HG03469 (cell line): ENCODE measurements around the gene APOO.
"Not testable (repeated sequence)": the region's sequence is repeated elsewhere in the genome, so short reads cannot be mapped to it uniquely, and the experiment has no call there.

Experiments used
- ATAC-seq: cut with Tn5 transposase; IDR thresholded peaks from one replicate; pipeline ENCODE4 v1.9.1; 2021; ENCODE audit warnings: mild to moderate bottlenecking, moderate library complexity, moderate number of reproducible peaks; ENCODE audit not compliant: unreplicated experiment

The APOO gene

DNA sequence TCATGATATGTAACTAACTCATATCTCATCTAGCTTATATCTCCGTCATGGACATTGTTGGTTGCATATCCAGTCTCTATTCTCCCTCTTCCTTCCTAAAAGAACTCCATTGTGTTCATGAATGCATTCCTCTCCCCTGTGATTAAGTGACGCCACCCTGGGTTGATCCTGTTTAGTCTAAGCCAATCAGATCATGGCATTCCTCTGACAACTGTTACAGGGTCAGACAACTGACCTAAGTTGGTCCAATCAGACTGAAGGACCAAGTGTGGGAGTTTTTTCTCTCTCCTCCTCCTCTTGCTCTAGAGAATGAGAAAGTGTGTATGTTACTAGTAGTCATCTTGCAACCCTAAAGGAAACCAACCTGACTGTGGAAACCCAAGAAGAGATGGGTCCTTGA lies 3.6 kb downstream of the APOO start:
- no peak for ATAC-seq

DNA sequence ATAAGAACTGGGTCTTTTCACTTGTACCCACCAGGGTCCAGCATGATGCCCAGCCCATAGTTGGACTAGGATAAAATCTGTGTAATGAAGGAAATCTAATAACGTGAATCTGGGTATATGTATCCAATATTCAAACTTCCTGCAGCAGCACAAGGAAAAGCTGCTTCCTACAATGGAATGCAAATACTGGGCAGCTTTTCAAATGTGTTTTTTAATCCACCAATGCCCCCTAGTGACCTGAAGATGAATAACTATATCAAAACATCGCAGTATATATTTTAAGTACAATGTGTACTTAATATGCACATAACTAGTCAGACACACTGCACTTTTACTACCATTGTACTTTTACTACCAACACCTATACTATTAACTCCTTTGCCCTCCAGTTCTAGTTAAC lies 5.3 kb downstream of the APOO start:
- ATAC-seq, result no peak

DNA sequence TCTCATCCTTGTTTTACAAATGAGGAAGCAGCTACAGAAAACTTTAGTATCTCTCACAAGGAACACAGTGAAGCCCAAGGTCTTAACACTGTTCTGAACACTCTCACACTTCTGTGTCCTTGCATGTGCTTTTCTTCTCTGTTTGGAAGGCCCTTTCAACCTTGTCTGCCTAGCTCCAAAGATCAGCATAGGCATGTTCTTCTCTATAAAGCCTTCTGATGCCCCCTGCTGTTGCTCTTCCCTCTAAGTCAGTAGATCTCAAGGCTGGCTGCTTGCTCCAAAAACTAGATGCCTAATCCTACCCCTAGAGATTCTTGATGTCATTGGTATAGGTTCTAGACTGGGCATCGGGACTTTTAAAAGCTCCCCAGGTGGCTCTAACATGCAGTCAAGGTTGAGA lies 5.9 kb downstream of the APOO start:
- ATAC-seq, result no peak

- ATAC-seq, result no peak
Observed at GRCh38 chrX:23901060-23901459, 6.7 kb downstream of the APOO start.

- no peak for ATAC-seq
Observed at GRCh38 chrX:23900220-23900797, 7.4 kb downstream of the APOO start.

DNA sequence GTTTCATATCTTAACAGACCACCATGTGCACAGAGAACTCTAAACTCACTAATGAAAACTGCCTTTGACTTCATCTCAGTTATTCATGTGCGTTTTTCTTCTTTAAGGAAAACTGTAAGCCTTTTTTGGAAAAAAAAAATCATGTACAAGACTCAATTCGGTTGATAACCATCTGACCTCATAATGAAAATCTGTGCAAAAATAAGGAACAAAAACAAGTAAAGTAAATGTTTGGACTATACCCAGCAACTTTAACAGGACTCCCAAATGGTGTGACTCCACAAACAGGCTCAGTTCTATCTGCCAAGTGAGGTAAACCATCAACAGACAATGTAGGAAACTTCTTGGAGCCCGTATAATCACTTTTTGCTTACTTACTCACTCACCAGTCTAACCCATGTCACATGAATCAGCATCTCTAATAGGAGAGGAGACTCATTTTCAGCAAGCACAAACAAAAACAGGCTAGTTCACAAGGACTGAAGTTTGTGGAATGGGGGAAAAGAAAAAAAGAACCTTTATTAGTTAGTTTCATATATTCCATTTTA lies 9.3 kb downstream of the APOO start:
- ATAC-seq, result no peak

GRCh38 chrX:23896981-23897380 lies 10.8 kb downstream of the APOO start:
- ATAC-seq, result no peak

DNA sequence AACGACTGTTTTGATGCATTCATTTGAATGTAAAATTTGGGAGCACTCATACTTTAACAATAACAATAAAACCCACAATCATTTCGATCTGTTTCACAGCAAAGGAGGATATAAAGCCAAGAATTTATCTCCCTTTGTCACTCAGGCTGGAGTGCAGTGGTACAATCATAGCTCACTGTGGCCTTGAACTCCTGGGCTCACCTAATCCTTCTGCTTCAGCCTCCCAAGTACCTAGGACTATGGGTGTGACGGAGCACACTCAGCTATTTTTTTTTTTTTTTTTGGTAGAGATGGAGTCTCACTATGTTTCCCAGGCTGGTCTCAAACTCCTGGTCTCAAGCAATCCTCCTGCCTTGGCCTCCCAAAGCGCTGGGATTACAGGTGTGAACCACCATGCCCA lies 11.2 kb downstream of the APOO start:
- not testable (repeated sequence) for ATAC-seq

DNA sequence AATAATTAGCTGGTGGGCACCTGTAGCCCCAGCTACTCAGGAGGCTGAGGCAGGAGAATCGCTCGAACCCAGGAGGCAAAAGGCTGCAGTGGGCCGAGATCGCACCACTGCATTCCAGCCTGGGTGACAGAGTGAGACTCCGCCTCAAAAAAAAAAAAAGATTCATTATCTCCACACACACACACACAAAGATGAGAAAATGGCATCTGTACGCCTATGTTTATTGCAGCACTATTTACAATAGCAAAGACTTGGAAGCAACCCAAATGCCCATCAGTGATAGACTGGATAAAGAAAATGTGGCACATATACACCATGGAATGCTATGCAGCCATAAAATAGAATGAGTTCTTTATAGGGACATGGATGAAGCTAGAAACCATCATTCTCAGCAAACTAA lies 12.7 kb downstream of the APOO start:
- not testable (repeated sequence) for ATAC-seq

- ATAC-seq, result no peak
Observed at GRCh38 chrX:23890933-23891332, 16.8 kb downstream of the APOO start.

GRCh38 chrX:23888887-23889501 lies 18.7 kb downstream of the APOO start:
- no peak for ATAC-seq

DNA sequence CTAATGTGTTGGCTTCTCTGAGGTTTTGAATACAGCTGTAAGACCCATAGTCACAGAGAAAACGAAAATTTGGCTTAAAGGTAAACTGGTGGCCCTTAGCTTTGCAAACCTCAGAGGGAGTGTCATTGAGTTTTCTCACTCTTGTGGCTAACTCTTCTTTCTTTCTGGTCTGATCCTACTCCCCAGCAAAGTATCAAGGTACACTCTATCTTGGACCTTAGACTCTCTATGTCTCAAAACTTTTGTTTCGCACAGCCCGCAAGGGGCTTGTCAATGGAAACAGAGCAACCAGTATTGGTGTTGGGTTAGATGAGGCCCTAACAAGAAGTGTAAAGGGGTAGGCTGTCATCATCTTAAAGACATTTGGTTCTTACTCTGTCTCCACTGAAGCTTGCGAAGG lies 19.8 kb downstream of the APOO start:
- ATAC-seq, result no peak

DNA sequence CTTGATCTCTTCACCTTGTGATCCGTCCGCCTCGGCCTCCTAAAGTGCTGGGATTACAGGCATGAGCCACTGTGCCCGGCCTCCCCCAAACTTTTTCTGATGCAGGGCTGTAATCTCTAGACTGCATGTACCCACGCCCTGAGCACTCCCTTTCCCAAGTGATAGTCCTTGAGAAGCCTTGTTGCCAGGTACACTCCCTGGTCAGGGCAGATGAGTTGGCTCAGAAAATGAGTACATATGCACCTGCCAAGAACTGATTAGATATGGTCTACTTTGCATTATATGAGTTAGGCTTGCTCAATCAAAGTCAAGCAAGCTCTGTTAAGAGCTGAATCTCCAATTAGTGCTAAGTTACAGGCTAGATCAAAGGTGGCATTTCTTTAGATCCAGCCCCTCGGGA lies 20.3 kb downstream of the APOO start:
- no peak for ATAC-seq

DNA sequence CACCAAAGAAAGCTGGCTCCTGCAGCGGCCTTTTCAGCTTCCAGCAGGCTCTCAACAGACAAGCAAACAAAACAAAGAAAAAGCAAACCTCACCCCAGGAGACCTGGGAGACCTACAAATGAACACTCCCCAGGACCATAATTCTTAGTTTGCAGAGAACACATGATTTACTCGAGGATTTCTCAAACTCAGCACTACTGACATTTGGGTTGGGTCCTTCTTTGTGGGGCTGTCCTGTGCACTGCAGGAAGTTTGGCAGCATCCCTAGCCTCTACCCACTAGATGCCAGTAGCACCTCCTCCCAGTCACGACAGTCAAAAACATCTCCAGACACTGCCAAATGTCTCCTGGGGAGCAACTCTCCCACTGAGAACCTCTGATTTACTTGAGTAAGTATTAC lies 21.9 kb downstream of the APOO start:
- ATAC-seq, result no peak

DNA sequence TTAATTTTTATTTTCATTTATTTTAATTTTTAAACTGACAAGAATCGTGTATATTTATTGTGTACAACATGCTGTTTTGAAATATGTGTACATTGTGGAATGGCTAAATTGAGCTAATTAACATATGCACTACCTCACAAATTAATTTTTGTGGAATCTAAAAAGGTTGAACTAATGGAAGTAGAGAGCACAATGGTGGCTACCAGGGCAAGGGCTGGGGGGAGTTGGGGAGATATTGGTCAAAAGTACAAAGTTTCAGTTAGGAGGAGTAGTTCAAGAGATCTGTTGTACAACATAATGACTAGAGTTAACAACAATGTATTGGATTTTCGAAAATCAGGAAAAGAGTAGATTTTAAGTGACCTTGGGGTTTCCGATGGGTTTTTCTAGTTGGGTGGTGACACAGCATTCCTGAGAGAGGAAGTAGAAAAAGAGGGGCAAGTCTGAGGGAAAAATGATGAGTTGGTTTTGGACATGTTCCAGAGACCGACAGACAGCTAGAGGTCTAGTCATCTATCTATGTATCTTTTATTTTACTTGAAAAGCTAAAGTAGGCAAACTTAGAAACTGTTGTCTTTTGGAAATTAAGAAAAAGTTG lies 23.2 kb downstream of the APOO start:
- no peak for ATAC-seq

- no peak for ATAC-seq
Observed at GRCh38 chrX:23883737-23884354, 23.9 kb downstream of the APOO start.

GRCh38 chrX:23879380-23880090 lies 28.2 kb downstream of the APOO start:
- no peak for ATAC-seq

DNA sequence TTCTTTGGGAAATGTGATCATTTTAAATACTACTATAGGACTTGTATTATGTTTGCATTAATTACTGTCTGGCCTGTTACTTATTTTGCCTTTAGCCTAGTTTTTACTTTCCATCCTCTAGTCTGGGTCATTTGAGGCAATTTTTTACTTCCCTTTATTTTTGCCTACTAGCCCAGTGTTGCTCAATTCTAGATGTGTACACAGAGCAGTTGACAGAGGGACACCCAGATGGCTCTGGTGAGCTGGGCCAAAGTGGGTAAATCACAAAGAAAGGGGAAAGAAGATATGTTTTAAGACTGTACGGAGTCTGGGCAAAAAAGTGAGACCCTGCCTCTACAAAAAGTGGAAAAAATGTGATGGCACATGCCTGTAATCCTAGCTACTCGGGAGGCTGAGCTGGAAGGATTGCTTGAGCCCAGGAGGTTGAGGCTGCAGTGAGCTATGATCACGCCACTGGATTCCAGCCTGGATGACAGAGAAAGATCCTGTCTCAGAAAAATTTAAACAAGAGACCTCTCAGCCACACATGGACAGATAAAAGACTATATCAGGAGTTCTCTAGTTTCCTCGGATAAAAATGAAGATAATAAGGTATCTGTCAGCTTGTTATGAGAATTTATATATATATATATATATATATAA lies 35.7 kb downstream of the APOO start:
- ATAC-seq, result no peak

- ATAC-seq, result no peak
Observed at GRCh38 chrX:23870041-23870440, 37.7 kb downstream of the APOO start.

DNA sequence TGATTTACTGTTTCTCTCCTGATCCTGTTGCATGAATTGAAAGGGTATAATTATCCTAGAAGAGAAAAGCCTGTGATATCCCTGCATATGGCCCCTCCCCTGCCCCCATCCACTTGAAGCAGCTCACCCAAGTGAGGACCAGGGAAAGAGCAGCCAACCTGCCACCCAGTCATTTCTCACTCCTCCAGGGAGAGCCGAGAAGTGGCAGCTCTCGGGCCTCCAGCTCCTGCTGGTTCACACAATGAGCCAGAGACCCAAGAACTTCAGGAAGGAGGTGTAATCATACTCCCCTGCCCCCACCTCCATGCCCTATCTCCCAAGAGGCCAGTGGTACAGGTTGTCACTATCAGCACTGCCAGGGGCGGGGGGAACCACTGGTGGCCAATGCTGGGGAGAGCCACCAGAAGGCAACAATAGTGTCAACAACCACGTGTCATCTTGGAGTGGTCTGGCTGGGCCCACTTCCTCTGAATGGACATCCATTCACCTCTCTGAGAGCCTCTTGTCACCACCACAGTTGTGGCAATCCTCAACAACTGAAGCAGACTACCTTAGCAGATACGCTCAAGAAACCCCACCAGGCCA lies 42.9 kb downstream of the APOO start:
- ATAC-seq, result no peak
